Erythroblast (primary cell): ENCODE measurements around the gene PLEKHF1.

Experiments
- DNase-seq, 2 experiments: peaks; one replicate each; lab custom pipeline; 2025; lab: John Stamatoyannopoulos, UW
- GATA1 ChIP-seq: IDR thresholded peaks from 2 replicates; pipeline ENCODE4 v1.6.1; 2011; ENCODE audit warnings: low read depth, mild to moderate bottlenecking, control low read depth, low read length, moderate library complexity
- POLR2A ChIP-seq: IDR thresholded peaks from 2 replicates; pipeline ENCODE4 v1.6.1; 2011; ENCODE audit warnings: mild to moderate bottlenecking, low read length

PLEKHF1 gene

GRCh38 chr19:29628661-29629385, 36.4 kb upstream of the PLEKHF1 start:
- no peak for TF ChIP-seq POLR2A
- no peak for TF ChIP-seq GATA1
- DNase-seq, result no peak

- DNase-seq, result no peak
- TF ChIP-seq GATA1 (no peak), POLR2A (no peak)
Measured at GRCh38 chr19:29629836-29630534, 35.3 kb upstream of the PLEKHF1 start.

- no peak for DNase-seq
- no peak for TF ChIP-seq POLR2A
- no peak for TF ChIP-seq GATA1
Measured at GRCh38 chr19:29630655-29631054, 34.6 kb upstream of the PLEKHF1 start.

GRCh38 chr19:29631450-29631849, 33.8 kb upstream of the PLEKHF1 start:
- no peak for DNase-seq
- TF ChIP-seq GATA1 (no peak), POLR2A (no peak)

GRCh38 chr19:29634002-29634401, 31.3 kb upstream of the PLEKHF1 start:
- DNase-seq, result no peak
- TF ChIP-seq GATA1 (no peak), POLR2A (no peak)

GRCh38 chr19:29634423-29635130, 30.7 kb upstream of the PLEKHF1 start:
- no peak for DNase-seq
- TF ChIP-seq POLR2A (no peak), GATA1 (no peak)

GRCh38 chr19:29635963-29636362, 29.3 kb upstream of the PLEKHF1 start:
- DNase-seq, result no peak
- no peak for TF ChIP-seq GATA1
- TF ChIP-seq POLR2A, result no peak

GRCh38 chr19:29636553-29637360, 28.5 kb upstream of the PLEKHF1 start:
- no peak for DNase-seq
- TF ChIP-seq POLR2A (no peak), GATA1 (no peak)

GRCh38 chr19:29639086-29639485, 26.2 kb upstream of the PLEKHF1 start:
- TF ChIP-seq GATA1, result no peak
- no peak for DNase-seq

GRCh38 chr19:29640231-29640630, 25.0 kb upstream of the PLEKHF1 start:
- DNase-seq, result no peak
- no peak for TF ChIP-seq GATA1

- TF ChIP-seq POLR2A, result no peak
- TF ChIP-seq GATA1, result no peak
- no peak for DNase-seq
Measured at GRCh38 chr19:29641597-29641996, 23.7 kb upstream of the PLEKHF1 start.

- no peak for DNase-seq
- TF ChIP-seq POLR2A (no peak), GATA1 (no peak)
Measured at GRCh38 chr19:29643361-29643935, 21.8 kb upstream of the PLEKHF1 start.

GRCh38 chr19:29644210-29644609, 21.1 kb upstream of the PLEKHF1 start:
- no peak for DNase-seq
- no peak for TF ChIP-seq POLR2A
- no peak for TF ChIP-seq GATA1
